ENCODE data around the gene GABBR2. TPM values are rescaled to one million over a fixed set of nuclear protein-coding genes. Genes with fewer than 3 reads are reported as not detected.

Gene GABBR2
- total RNA-seq, 2 donors from 2014 or later: not detected

DNA sequence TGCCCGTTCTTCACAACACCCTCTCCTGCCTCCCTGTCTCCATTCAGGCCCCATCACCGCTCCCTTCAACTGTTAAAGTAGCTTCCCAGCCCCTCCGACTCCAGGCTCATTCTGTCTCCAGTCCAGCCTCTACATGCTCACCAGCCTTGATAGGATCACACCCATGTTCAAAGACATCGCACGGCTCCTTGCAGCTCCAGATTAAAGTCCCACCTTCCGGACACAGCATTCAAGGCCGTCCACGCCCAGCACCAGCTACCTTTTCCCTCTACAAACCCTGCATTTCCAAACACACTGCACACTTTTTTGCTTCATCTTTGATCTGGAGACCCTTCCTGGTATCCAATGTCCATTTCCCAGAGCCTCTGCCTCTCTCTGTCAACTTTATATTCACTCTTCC lies 6.4 kb downstream of the GABBR2 start:
- DNase-seq (no peak), ATAC-seq (no peak)
- TF ChIP-seq CTCF (IDR thresholded peaks at IDR 0.05) (no peak), POLR2A (IDR thresholded peaks at IDR 0.05) (no peak)
- Histone ChIP-seq H3K27me3 (peaks cover 0 to under 1% of the 10 kb centered on the region in 2 donors), H3K9me3 (no peaks in the 10 kb centered on the region), H3K27ac (no peak overlapping the region), H3K36me3 (replicated peaks in 1 of 2; ENCODE audit: insufficient read depth in 1 of 2, low read depth in 2 of 2) (no peaks in the 10 kb centered on the region), H3K4me1 (peaks cover 13% of the 10 kb centered on the region), H3K4me3 (no peak overlapping the region)
- intact Hi-C loops (cut with DNase I): no loop called here
- WGBS, 2 donors: 72 to 78% methylated on average over 8 of the region's 8 CpGs

DNA sequence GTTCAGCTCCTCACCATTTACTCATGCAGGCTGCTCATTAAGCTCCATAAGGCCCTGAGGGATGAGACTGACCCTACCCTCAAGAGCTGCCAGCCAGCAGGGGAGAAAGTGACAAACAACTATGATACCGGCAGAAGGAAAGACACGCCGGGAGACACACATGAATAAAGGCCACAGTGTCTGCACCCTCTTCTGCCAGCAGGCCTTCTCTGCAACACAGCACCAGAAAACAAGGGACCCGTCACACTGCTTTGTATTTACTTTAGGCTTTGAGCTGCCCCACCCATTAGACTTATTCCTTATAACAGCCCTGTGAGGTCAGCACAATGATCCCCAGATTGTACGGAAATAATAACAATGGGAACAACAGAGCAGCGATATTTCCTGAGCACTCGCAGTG lies 7.2 kb downstream of the GABBR2 start:
- H3K9me3 ChIP-seq: no peaks in the 10 kb centered on the region
- no peaks in the 10 kb centered on the region for H3K27me3 ChIP-seq

DNA sequence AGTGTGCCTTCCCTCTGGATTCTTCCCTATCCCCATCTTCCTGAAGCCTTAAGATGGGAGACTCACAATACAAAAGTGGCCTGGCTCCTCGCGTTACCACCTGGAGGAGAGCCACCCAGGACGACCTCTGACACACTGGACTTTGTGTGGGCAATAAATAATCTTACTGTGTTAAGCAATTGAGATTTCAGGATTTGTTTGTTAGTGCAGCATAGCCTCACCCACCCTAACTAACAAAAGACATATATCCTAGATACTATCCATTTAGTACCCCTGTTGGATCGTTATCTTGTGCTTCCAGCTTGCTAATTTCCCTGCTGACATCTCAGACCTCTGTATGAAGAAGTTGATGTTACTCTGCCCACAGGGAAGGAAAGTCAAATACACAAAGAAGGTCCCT lies 7.9 kb downstream of the GABBR2 start:
- Histone ChIP-seq H3K36me3 (replicated peaks in 1 of 2; ENCODE audit: insufficient read depth in 1 of 2, low read depth in 2 of 2) (no peaks in the 10 kb centered on the region), H3K27ac (no peak overlapping the region), H3K9me3 (no peaks in the 10 kb centered on the region), H3K4me1 (no peaks in the 10 kb centered on the region), H3K27me3 (no peaks in the 10 kb centered on the region), H3K4me3 (no peak overlapping the region)
- WGBS, 2 donors: 56 to 59% methylated on average over 4 of the region's 4 CpGs
- DNase-seq: no peak
- intact Hi-C loops (cut with DNase I): no loop called here
- TF ChIP-seq CTCF (IDR thresholded peaks at IDR 0.05) (no peak), POLR2A (IDR thresholded peaks at IDR 0.05) (no peak)
- ATAC-seq: no peak

More for the DNA sequence above, 7.2 kb downstream of the GABBR2 start:
- Histone ChIP-seq H3K4me3 (no peak overlapping the region), H3K4me1 (peaks cover 6% of the 10 kb centered on the region), H3K36me3 (replicated peaks in 1 of 2; ENCODE audit: insufficient read depth in 1 of 2, low read depth in 2 of 2) (no peaks in the 10 kb centered on the region), H3K27ac (no peak overlapping the region)
- 84 to 85% methylated on average over 6 to 7 of the region's 7 CpGs for WGBS, 2 donors
- intact Hi-C loops (cut with DNase I): no loop called here
- no peak for TF ChIP-seq POLR2A (IDR thresholded peaks at IDR 0.05)
- no peak for TF ChIP-seq CTCF (IDR thresholded peaks at IDR 0.05)
- ATAC-seq (no peak), DNase-seq (no peak)

GRCh38 chr9:98698856-98699255 lies 9.9 kb downstream of the GABBR2 start:
- WGBS, 2 donors: 67 to 72% methylated on average over 6 of the region's 6 CpGs
- intact Hi-C loops (cut with DNase I): no loop called here
- ATAC-seq: no peak

More at GRCh38 chr9:98698856-98699255, 9.9 kb downstream of the GABBR2 start:
- H3K4me1 ChIP-seq: no peaks in the 10 kb centered on the region
- H3K4me3 ChIP-seq: no peak overlapping the region
- H3K9me3 ChIP-seq: no peaks in the 10 kb centered on the region
- H3K36me3 ChIP-seq (replicated peaks in 1 of 2; ENCODE audit: insufficient read depth in 1 of 2, low read depth in 2 of 2): no peaks in the 10 kb centered on the region
- H3K27ac ChIP-seq: no peak overlapping the region
- no peak for DNase-seq
- H3K27me3 ChIP-seq: no peaks in the 10 kb centered on the region
- TF ChIP-seq CTCF (IDR thresholded peaks at IDR 0.05) (no peak), POLR2A (IDR thresholded peaks at IDR 0.05) (no peak)
